NCI-H2107 treated with DMSO at 0.1 percent for 48 hours (cell line): ENCODE results near the gene ARID1B.

Source experiments
- DNase-seq: peaks from one replicate; lab custom pipeline; 2025; ENCODE audit not compliant: unreplicated experiment; lab: John Stamatoyannopoulos, UW

Gene ARID1B

DNA sequence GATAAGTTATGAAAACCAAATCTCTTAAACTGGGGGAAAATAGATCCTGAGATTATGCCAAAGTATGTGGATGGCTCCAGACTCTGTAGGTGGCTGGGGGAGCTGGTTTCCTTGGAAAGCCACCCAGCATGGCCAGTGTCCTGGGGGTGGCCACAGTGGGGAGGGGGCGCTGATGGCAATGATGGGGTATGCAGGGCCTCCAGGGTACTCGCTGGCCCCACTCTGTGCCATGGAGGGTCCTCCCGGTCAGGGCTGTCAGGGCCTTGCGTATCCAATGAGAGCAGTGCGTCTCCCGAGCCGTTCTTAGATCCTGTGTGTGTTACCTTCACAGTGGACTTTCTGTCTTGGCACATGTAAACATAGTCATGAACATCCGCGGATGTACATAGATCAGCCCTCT, 393.4 kb downstream of the ARID1B start:
- DNase-seq, result no peak

DNA sequence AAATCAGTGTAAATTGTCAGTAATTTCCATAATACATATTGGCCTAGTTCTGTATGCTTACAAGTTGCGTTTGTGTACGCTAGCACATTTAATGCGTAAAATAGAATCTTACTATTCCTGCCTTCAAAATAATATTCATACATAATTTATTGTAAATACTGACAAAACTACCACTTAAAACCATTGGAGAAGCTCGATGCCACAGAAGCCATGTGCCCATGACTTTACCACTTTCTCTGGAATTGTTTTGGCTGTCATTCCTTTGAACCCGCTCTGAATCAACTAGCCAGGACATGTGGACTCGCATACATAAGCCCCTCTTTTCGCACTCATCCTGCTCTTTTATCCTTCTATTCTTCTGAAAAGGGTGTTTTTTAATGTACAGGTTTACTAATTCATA, 394.6 kb downstream of the ARID1B start:
- no peak for DNase-seq

DNA sequence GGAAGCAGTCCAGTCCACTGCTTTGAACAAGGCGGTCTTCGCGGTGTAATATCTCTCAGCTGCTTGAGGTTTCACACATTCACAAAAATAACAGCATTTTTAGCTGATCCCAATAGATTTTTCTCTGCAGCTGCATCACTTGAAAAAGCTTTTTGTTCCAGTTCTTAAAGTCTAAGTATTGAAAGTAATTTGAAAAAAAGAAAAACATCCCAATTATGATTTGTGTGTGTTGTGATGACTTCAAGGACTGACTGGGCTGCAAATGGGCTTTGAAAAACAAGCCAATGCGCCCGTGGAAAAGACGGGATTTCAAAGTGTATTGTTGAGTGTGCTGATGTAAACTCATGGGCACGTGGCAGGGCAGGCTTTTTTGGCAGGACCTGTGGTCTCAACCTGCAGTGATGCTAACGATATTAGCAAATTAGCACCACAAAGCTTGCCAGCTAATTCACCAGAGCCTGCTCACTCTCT, 395.1 kb downstream of the ARID1B start:
- no peak for DNase-seq

DNA sequence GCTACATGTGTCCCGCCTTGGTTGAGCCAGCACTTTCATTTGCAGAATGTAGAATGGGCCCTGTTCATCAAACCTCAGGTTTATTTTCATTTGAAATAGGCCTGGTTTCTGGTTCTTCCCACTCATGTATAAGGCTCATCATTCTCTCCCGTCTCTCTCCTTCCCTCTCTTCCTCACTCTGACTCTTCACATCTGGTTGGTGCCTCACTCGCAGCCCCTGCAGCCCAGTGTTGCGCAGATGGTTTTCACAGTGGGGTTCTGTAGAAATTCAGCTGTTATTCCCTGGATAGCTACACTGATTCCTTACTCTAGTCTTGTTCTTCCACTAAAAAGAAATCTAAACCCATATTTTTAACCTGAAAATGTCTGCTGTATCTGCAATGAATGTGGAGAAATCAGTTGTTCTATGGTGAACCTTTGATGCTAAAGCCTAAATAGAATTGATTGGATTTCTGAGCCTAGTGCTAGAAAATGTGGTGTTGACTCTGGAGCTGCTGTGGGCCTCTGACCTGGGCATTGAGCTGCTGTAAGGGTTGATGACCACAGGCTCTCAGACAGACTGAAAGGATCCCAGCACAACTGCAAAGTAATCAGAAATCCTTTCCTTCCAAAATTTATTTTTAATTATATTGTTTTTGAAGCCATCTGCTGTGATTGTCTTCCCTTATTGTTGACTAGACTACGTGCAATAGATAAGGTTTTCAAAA, 395.8 kb downstream of the ARID1B start:
- DNase-seq, result no peak

DNA sequence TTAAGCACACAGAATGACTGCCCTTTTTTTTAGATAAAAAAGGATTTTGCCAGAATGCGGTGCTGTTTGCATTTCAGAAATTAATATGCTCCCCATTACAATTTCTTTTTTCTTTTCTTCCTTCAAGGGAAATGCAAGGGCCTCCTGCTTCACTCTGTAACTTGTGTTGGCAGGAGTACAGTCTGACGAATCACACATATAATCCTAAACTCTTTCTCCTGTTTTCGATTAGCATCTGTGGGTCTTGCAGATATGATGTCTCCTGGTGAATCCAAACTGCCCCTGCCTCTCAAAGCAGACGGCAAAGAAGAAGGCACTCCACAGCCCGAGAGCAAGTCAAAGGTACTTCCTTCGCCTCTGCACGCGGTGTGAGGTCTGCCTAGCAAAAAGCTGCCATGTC, 396.6 kb downstream of the ARID1B start:
- no peak for DNase-seq

DNA sequence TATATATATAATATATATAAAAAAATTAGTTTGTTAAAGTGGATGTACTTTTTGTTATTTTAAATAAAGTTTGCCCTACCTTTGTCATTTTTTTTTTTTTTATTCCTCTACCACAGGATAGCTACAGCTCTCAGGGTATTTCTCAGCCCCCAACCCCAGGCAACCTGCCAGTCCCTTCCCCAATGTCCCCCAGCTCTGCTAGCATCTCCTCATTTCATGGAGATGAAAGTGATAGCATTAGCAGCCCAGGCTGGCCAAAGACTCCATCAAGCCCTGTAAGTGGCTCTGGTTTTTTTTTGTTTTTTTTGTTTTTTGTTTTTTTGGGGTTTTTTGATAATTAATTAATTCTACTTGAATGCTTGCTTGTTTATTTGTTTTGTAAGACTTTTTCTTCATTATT, 397.6 kb downstream of the ARID1B start:
- DNase-seq, result no peak

DNA sequence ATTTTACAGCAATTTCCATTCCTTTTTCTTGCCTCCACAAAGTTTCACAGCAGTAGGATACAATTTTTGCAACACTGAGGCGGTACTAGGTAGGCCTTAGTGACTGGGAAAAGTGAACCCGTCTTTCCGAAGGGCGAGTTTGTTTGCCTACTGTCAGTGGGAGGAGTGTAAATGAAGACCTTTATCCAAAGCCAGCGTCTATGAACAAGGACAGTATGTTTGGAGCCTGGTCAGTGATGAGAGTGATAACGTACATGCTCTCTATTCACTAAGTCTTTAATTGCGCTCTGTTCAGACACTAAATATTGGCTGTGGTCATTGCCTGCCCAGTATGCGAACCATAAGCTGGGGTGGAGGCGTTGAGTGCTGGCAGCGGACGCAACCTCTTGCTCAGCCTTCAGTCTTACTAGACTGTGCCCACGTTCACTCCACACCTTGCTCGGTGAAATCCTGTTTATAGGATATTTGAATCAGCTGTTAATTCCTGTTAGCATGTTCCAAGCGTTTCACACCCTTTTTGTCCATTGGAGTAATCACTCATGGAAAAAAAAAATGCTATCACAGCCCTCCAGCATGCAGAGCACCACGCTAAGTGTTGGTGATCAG, 400.7 kb downstream of the ARID1B start:
- DNase-seq, result no peak

DNA sequence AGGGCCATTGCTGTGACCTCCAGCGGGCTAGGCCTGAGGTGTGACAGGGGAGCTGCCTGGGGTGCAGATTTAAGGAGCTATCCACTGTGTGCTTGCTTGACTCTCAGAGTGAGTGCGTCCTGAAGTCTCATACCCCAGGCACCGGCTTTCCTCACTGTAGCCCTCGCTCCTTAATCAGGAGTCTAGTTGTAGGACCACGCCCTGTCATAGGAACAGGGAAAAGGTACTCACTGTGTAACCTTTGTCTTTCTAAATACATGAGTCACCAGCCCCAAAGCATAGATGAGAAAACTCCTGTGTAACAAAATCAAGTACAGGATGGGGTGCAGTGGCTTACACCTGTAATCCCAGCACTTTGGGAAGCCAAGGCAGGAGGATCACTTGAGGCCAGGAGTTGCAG, 404.5 kb downstream of the ARID1B start:
- DNase-seq, result no peak

DNA sequence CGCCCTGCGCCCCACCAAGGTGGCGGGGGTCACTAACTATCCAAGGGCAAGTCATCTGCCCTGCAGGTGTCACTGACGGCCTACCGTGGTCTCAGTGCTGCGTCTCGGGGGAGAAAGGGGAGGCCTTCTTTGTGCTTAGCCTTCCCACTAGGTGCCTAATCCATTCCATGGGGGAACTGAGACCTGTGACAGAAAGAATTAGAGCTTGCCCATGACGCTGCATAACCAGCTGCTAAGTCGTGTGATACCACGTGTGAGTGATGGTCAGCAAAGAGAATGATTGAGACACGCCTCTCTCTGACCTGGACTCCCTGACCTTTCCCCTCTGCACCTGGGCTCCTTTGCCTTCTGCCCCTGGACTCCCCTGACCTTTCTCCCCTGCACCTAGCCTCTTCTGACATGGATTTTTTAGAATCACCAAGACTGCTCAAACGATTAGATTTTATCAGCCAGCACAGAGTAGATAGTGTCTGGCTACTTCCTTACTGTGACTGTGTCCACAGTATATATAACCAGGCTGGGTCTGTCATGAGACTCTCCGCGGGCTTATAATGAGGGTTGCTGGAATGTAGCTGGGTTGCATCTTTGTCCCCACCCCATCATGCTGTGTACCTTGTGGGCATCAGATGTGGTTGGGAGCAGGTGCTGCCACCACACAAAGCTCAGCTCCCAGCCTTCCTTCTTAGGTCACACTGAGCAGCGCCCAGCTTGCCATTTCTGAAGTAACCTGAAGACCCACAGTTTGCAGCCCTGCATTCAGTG, 405.5 kb downstream of the ARID1B start:
- DNase-seq, result peak; percentile 78

DNA sequence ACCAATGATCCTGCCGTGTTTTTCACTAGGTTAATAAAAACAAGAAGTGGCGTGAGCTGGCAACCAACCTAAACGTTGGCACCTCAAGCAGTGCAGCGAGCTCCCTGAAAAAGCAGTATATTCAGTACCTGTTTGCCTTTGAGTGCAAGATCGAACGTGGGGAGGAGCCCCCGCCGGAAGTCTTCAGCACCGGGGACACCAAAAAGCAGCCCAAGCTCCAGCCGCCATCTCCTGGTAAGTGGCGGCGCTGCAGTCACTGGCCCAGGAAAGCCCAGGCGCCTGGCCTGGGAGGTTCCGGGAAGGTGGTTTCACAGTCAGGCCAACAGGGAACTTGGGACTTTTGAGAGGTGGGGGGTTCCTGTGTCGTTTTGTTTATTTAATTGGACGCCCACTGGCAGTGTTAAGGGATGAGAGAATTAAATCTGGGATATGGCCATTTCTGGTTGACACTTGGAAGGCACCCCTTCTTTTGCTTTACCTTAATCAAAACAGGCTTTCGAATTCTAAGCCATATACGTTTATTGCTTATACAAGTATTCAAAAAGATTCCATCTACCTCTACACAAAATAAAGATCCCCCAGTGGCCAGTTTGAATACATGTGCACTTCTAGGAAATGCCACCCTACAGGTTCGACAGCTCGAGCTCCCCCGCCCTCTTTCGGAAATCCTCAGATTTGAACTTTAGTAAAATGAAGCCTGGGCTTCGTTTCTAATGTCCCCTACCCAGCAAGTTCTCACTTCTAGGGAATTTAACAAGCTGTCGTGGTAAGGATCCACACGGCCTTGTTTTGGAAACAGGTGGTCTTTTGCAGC, 407.2 kb downstream of the ARID1B start:
- peak; percentile 68 for DNase-seq

DNA sequence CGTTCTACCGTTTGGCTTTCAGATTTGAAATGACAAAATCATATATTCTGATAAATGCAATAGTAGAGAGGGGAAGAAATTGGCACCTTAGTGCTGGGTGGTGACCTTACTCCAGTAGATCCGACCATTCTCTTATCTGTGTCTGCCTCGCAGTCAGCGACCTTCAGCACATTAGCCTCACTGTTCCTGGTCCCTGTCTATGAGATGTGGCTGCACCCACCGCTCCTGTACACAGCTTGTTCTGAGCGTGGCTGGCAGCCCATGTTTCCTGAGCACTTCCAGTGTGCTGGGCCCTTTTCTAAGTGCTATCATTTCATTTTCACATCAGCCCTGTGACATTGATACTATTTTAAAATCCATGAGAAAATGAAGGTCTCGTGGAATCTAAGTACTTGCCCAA, 408.0 kb downstream of the ARID1B start:
- no peak for DNase-seq

DNA sequence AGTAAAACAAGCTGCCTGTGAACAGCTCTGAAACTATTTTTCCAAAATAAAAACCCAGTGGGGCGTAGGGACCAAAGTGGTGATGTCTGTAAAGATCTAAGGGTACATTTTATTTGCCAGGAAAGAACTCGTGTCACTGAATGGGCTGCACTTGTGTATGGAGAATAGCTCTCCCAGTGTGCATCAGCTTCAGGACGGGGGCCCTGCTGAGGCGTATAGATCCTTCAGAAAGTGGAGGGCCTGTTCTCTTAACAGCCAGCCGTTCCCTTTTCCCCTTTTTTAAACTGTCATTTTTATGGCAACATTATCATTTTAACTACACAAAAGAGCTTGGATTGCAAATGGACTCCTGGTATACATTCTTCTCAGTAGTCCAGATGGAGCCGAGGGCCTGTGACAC, 408.8 kb downstream of the ARID1B start:
- no peak for DNase-seq

DNA sequence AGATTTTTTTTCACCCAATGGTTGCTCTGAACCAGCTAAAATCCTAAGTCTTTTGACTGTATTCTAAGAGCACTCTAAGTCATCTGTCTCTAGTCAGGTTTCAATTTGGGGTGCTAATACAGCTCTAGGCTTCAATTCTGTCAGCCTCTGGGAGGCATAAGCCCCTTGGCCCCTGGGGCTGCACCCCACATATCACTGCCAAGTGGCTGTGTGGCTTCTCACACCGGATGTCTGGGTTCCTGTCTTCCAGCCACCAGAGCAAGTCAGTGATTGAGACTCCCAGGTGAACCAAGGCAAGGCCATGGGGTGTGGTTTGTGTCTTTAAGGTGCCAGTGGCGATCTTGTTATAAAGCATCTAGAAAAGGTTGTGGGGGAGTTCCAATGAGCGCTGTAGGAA, 409.6 kb downstream of the ARID1B start:
- DNase-seq, result no peak

DNA sequence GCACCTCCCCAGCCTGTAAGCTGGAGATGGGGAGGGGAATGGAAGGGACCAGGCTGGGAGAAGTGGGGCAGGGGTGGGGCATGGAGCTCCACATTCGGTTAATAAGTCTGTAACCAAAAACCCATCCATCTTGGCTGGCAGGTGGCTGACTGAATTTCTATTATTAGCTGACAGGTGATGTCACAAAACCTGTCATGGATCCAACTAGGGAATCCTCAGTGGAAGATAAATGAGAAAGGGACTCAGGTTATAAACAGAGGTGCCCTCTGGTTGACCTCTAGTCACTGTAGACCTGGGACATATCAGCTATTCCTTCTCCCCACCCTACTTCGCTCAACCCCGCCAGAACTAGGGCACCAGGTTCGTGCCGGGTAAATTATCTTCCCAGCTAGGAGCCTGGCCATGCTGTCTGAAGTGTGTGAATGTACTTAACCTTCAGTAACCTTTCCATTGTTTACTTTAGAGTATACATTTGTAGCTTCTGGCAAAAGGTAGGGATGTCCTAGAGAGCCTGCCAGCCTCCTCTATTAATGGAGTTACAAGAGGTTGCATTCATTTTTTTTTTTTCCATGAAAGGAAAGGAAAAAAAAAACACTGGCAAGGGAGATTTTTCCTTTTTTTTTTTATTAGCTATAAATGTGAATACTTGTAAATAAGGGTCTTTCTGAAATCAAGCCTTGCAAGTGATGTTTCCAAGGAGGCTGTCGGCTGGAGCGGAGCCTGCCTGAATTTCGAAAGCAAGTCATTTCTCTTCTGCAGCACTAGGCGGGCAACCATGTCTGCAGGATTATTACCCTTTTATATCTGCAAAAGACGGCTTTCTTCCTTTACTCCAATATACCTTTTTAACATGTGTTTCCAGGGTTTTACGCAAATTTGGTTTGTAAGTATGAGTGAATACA, 410.3 kb downstream of the ARID1B start:
- DNase-seq, result peak; percentile 96

DNA sequence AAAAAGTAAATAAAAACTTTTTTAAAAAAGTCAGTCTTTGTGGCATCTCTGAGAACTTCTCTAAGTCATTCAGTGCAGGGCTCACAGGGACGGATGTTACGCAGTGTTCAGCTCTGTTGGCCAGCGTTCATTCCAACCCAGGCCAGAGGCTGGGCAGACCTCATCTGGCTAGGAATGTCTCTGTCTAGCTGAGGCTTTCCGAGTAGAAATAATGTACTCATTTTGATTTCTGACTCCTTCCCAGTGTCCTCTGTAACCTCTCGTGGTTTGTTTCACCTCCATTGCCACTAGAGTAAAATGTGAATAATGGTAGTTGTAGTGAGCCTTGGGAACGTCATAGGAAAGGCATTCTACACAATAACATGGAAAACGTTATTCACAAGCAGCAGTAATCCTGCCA, 411.0 kb downstream of the ARID1B start:
- DNase-seq, result no peak

DNA sequence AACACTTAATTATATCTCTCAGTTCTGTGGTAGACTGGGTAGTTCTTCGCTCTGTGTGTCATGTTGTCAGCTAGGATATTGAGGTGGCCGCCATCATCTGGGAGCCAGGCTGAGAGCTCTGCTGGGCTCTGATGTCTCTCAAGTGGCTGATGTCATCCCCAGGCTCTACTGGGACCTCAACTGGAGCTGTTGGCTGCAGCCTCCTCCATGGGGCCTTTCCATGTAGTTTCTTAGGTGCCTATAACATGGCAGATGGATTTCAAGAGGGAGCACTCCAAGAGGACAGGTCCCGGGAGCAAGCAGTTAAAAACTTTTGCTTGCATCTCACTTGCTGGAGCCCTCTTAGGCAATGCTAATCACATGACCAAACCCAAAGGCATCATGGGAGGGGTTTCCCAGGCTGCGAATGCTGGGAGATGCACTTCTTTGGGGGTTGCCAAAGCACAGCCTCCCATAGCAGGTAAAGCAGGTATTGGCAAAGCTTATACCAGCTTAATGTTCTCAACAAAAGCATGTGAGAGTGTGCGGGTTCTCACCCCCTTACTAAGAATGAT, 416.3 kb downstream of the ARID1B start:
- no peak for DNase-seq

DNA sequence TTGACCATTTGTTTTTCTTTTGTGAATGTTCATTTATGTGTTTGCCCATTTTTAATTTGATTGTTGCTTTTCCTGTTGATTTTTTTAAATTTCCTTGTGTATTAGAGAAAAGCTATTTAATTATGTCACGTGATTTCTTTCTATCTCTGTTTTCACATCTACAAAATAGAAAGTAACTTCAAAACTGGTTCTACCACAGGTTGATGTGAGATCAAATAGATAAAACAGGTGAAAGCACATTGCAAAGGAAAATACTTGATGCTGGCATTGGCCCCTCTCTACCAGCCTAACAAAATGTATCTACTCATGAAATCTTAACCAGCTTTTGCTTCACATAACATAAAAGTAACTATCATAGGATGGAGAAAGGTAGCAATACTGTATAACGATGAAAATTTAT, 416.9 kb downstream of the ARID1B start:
- no peak for DNase-seq

DNA sequence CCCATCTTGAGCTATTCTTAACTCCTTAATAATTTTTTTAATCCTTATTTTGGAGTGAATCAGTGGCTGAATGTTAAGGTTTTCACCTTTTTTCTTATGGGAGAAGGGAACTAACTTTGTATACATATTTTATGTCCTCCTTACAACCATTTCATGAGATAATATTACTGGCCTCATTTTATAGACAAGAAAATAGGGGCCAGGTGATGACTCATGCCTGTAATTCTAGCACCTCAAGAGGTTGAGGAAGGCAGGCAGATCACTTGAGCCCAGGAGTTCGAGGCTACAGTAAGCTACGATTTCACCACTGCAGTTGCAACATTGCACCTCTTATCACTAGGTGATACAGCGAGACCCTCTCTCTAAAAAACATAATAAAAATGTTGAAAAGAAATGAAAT, 417.5 kb downstream of the ARID1B start:
- DNase-seq, result no peak

DNA sequence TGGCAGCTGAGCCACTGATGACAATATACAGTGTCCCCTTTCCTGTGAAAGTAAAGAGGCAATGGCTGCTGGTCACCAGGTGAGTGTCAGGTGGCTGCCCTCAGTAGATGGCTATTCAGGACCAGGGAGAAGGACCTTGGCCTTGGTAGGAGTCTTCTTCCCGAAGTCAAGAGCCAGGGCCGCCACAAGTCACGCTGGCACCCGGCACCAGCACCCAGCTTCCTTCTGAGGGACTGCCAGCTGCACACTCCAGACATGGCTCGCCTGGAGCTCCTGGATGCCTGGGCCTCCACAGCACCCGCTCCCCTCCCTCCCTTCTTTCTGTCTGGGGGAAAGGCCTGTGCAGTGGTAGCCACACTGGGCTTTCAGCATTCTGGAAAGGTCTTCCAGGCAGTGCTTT, 419.2 kb downstream of the ARID1B start:
- no peak for DNase-seq
